Tibial nerve (tissue), 4 donors: ENCODE results near the gene NPFFR1. TPM values are rescaled to one million over a fixed set of nuclear protein-coding genes. Genes with fewer than 3 reads are reported as not detected.

Experiments used
- DNase-seq, 2 donors: peaks; one replicate each; pipeline ENCODE4 v3.0.0-alpha.2; 2019; ENCODE audit warnings: low spot score in 2 of 2
- H3K27ac ChIP-seq, 4 donors: fragments of 200-600 bp; sonication (generic) in 3 of 4; one replicate each; pipeline ENCODE4 v1.5.1; 2017 to 2019; ENCODE audit warnings: mild to moderate bottlenecking in 1 of 4
- H3K27me3 ChIP-seq, 2 donors: fragments of 200-600 bp; sonication (generic) in 1 of 2; one replicate each; pipeline versions ENCODE4 v1.5.1 to v1.6.0; 2017 to 2019
- H3K36me3 ChIP-seq, 3 donors: fragments of 200-600 bp; sonication (generic); one replicate each; pipeline ENCODE4 v1.5.1; 2018 to 2019
- H3K4me1 ChIP-seq, 4 donors: fragments of 200-600 bp; sonication (generic) in 3 of 4; one replicate each; pipeline ENCODE4 v1.5.1; 2017 to 2019
- H3K4me3 ChIP-seq, 4 donors: fragments of 200-600 bp; sonication (generic) in 3 of 4; one replicate each; pipeline ENCODE4 v1.5.1; 2017 to 2019; ENCODE audit warnings: mild to moderate bottlenecking in 1 of 4, moderate library complexity in 1 of 4
- H3K9me3 ChIP-seq, 4 donors: fragments of 200-600 bp; sonication (generic) in 3 of 4; one replicate each; pipeline ENCODE4 v1.5.1; 2017 to 2019
- CTCF ChIP-seq, 5 experiments: fragments of 200-600 bp in 3 of 5; fragments of 450-650 bp in 2 of 5; sonication (generic) in 3 of 5; IDR thresholded peaks; one replicate each; pipeline ENCODE4 v1.5.1; 2016 to 2019; ENCODE audit warnings: antibody characterized with exemption in 5 of 5, mild to moderate bottlenecking in 3 of 5, moderate library complexity in 2 of 5
- EP300 ChIP-seq, 2 donors: sonication (generic); formaldehyde crosslinking; IDR thresholded peaks; one replicate each; pipeline ENCODE4 v1.6.1; 2017; ENCODE audit warnings: antibody characterized with exemption in 2 of 2, mild to moderate bottlenecking in 1 of 2
- POLR2A ChIP-seq, 2 donors: fragments of 450-650 bp; IDR thresholded peaks; one replicate each; pipeline ENCODE4 v1.6.1; 2017; ENCODE audit warnings: antibody characterized with exemption in 2 of 2, mild to moderate bottlenecking in 2 of 2, moderate library complexity in 2 of 2
- WGBS, 2 donors: methylation state at CpG; one replicate each; pipeline ENCODE4 v1.1.5; 2018; 5-methylcytosine and 5-hydroxymethylcytosine counted together
- total RNA-seq, 4 donors: library from RNA; depleted of rRNA; stranded (reverse); fragments of >200 nt; gene quantifications; one replicate each; pipeline ENCODE4 v1.1.0, GENCODE V29; 2016

NPFFR1 gene
- total RNA-seq, 4 donors from 2014 or later, result 1.8 to 5.7 (median 4.4) TPM

DNA sequence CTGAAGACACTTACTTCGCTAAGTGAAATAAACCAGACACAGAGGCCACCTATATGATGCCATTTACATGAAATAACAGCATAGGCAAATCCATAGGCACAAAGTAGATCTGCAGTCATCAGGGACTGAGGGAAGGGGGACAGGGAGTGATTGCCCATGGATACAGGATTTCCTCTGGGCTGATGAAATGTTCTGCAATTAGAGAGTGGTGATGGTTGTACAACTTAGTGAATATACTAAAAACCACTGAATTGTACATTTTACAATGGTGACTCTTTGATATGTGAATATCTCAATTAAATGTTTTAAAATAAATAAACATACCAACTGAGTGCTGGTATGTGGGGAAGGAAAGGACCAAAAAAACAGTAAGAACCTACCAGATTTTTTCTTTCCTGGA lies 70.9 kb downstream of the NPFFR1 start:
- H3K27me3 ChIP-seq, result no peaks in the 10 kb centered on the region
- H3K36me3 ChIP-seq, result peaks cover 0 to 96% (median 0%) of the 10 kb centered on the region in 3 donors
- TF ChIP-seq CTCF (IDR thresholded peaks at IDR 0.05), result no peak
- TF ChIP-seq POLR2A (IDR thresholded peaks at IDR 0.05), result no peak
- no peak for TF ChIP-seq EP300 (IDR thresholded peaks at IDR 0.05)
- H3K4me1 ChIP-seq, result no peaks in the 10 kb centered on the region
- no peak overlapping the region for H3K4me3 ChIP-seq
- DNase-seq, result no peak
- no peak overlapping the region for H3K27ac ChIP-seq
- no peaks in the 10 kb centered on the region for H3K9me3 ChIP-seq
- WGBS, 2 donors, result 97 to 100% methylated on average over 1 of the region's 1 CpG

- TF ChIP-seq POLR2A (IDR thresholded peaks at IDR 0.05) (no peak), EP300 (IDR thresholded peaks at IDR 0.05) (no peak), CTCF (IDR thresholded peaks at IDR 0.05) (no peak)
Measured at GRCh38 chr10:70212277-70212676, 71.5 kb downstream of the NPFFR1 start.

DNA sequence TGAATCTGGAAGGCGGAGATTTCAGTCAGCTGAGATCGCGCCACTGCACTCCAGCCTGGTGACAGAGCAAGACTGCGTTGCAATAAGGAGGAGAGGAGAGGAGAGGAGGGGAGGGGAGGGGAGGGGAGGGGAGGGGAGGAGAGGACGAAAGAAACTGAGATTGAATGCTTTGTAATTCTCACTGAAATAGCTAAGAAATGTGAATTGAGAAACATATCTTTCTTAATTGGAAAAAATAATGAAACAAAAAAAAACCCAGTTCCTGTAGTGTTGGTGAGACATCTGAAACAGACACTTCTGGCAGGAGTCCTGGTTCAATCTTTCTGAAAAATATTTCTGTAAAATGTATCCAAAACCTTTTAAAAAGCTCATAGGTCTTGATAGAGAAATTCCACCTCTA lies 77.0 kb downstream of the NPFFR1 start:
- peaks cover 0 to 96% (median 0%) of the 10 kb centered on the region in 3 donors for H3K36me3 ChIP-seq
- 90 to 95% methylated on average over 5 of the region's 5 CpGs for WGBS, 2 donors

More at GRCh38 chr10:70212277-70212676, 71.5 kb downstream of the NPFFR1 start:
- no peaks in the 10 kb centered on the region for H3K27me3 ChIP-seq
- H3K4me3 ChIP-seq, result no peak overlapping the region
- H3K36me3 ChIP-seq, result peaks cover 0 to 96% (median 0%) of the 10 kb centered on the region in 3 donors
- no peaks in the 10 kb centered on the region for H3K9me3 ChIP-seq
- DNase-seq, result no peak
- no peaks in the 10 kb centered on the region for H3K4me1 ChIP-seq
- no peak overlapping the region for H3K27ac ChIP-seq

DNA sequence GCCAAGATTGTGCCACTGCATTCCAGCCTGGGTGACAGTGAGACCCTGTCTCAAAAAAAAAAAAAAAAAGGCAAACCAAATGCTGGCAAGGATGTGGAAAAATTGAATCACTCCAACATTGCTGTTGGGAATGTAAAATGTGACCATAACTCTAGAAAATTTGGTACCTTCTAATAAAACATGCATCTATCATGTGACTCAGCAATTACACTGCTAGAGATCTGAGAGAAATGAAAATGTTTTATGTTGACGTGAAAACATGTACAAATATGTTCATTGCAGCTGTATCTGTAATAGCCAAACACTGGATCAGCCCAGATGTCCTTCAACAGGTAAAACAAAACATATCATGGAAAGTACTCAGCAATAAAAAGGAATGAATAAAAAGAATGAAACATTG lies 82.7 kb downstream of the NPFFR1 start:
- Histone ChIP-seq H3K9me3 (peaks cover 0 to 13% (median 2%) of the 10 kb centered on the region in 4 donors), H3K27me3 (no peaks in the 10 kb centered on the region), H3K36me3 (peaks cover 0 to 91% (median 3%) of the 10 kb centered on the region in 3 donors), H3K27ac (no peak overlapping the region), H3K4me1 (no peaks in the 10 kb centered on the region), H3K4me3 (no peak overlapping the region)
- 92% methylated on average over 1 of the region's 1 CpG for WGBS, 2 donors
- TF ChIP-seq CTCF (IDR thresholded peaks at IDR 0.05), result no peak
- no peak for TF ChIP-seq EP300 (IDR thresholded peaks at IDR 0.05)
- TF ChIP-seq POLR2A (IDR thresholded peaks at IDR 0.05), result no peak
- no peak for DNase-seq

More for the DNA sequence above, 77.0 kb downstream of the NPFFR1 start:
- TF ChIP-seq CTCF (IDR thresholded peaks at IDR 0.05) (no peak), EP300 (IDR thresholded peaks at IDR 0.05) (no peak), POLR2A (IDR thresholded peaks at IDR 0.05) (no peak)
- H3K4me3 ChIP-seq, result no peak overlapping the region
- no peaks in the 10 kb centered on the region for H3K9me3 ChIP-seq
- no peaks in the 10 kb centered on the region for H3K4me1 ChIP-seq
- H3K27me3 ChIP-seq, result no peaks in the 10 kb centered on the region
- no peak for DNase-seq
- no peak overlapping the region for H3K27ac ChIP-seq

- Histone ChIP-seq H3K9me3 (peaks cover 0 to 13% (median 2%) of the 10 kb centered on the region in 4 donors), H3K36me3 (peaks cover 0 to 71% (median 3%) of the 10 kb centered on the region in 3 donors), H3K27me3 (no peaks in the 10 kb centered on the region), H3K27ac (no peak overlapping the region), H3K4me3 (no peak overlapping the region), H3K4me1 (no peaks in the 10 kb centered on the region)
- 96 to 98% methylated on average over 5 of the region's 5 CpGs for WGBS, 2 donors
- TF ChIP-seq CTCF (IDR thresholded peaks at IDR 0.05), result no peak
- no peak for TF ChIP-seq EP300 (IDR thresholded peaks at IDR 0.05)
- no peak for TF ChIP-seq POLR2A (IDR thresholded peaks at IDR 0.05)
- no peak for DNase-seq
Measured at GRCh38 chr10:70198696-70199466, 84.9 kb downstream of the NPFFR1 start.
